ENCODE measurements around the gene ERC1. TPM values are rescaled to one million over a fixed set of nuclear protein-coding genes. Genes with fewer than 3 reads are reported as not detected.

The ERC1 gene
- total and polyA plus RNA-seq, 2 donors from 2014 or later: 5.1 to 68.3 TPM

- no peaks in the 10 kb centered on the region for H3K4me1 ChIP-seq (ENCODE audit: control insufficient read depth in 2 of 3, insufficient read depth in 2 of 3, low read depth in 1 of 3, low read length in 3 of 3)
- TF ChIP-seq CTCF (IDR thresholded peaks at IDR 0.05; ENCODE audit: borderline replicate concordance, extremely low read depth, insufficient read depth): no peak
- no peak for FAIRE-seq
- no peak overlapping the region for H3K27ac ChIP-seq (ENCODE audit: low read depth in 2 of 2, low read length in 2 of 2)
- no peaks in the 10 kb centered on the region for H3K36me3 ChIP-seq (ENCODE audit: control insufficient read depth in 2 of 3, insufficient read depth in 3 of 3, low read length in 3 of 3)
- intact Hi-C loops (cut with DNase I): no loop called here
- no peaks in the 10 kb centered on the region for H3K27me3 ChIP-seq (ENCODE audit: control insufficient read depth, insufficient read depth, low read length)
- H3K9me3 ChIP-seq (ENCODE audit: control insufficient read depth in 2 of 3, insufficient read depth in 1 of 3, low read length in 3 of 3): no peaks in the 10 kb centered on the region
- H3K9ac ChIP-seq (ENCODE audit: low read length in 3 of 3): no peak overlapping the region
- DNase-seq: no peak
- no peak overlapping the region for H3K4me3 ChIP-seq (ENCODE audit: low read length in 3 of 3)
Measured at GRCh38 chr12:1001507-1001906, 10.5 kb downstream of the ERC1 start.

GRCh38 chr12:1003600-1004271, 12.7 kb downstream of the ERC1 start:
- no peak for FAIRE-seq
- H3K27me3 ChIP-seq (ENCODE audit: control insufficient read depth, insufficient read depth, low read length): no peaks in the 10 kb centered on the region
- intact Hi-C loops (cut with DNase I): no loop called here
- H3K9me3 ChIP-seq (ENCODE audit: control insufficient read depth in 2 of 3, insufficient read depth in 1 of 3, low read length in 3 of 3): no peaks in the 10 kb centered on the region
- no peak overlapping the region for H3K4me3 ChIP-seq (ENCODE audit: low read length in 3 of 3)
- no peak overlapping the region for H3K9ac ChIP-seq (ENCODE audit: low read length in 3 of 3)
- H3K36me3 ChIP-seq (ENCODE audit: control insufficient read depth in 2 of 3, insufficient read depth in 3 of 3, low read length in 3 of 3): no peaks in the 10 kb centered on the region
- H3K4me1 ChIP-seq (ENCODE audit: control insufficient read depth in 2 of 3, insufficient read depth in 2 of 3, low read depth in 1 of 3, low read length in 3 of 3): no peaks in the 10 kb centered on the region
- TF ChIP-seq CTCF (IDR thresholded peaks at IDR 0.05; ENCODE audit: borderline replicate concordance, extremely low read depth, insufficient read depth): no peak
- H3K27ac ChIP-seq (ENCODE audit: low read depth in 2 of 2, low read length in 2 of 2): no peak overlapping the region
- no peak for DNase-seq

GRCh38 chr12:1006255-1006654, 15.2 kb downstream of the ERC1 start:
- no peaks in the 10 kb centered on the region for H3K4me1 ChIP-seq (ENCODE audit: control insufficient read depth in 2 of 3, insufficient read depth in 2 of 3, low read depth in 1 of 3, low read length in 3 of 3)
- H3K9me3 ChIP-seq (ENCODE audit: control insufficient read depth in 2 of 3, insufficient read depth in 1 of 3, low read length in 3 of 3): no peaks in the 10 kb centered on the region
- DNase-seq (no peak), FAIRE-seq (no peak)
- H3K27ac ChIP-seq (ENCODE audit: low read depth in 2 of 2, low read length in 2 of 2): no peak overlapping the region
- H3K4me3 ChIP-seq (ENCODE audit: low read length in 3 of 3): no peak overlapping the region
- TF ChIP-seq CTCF (IDR thresholded peaks at IDR 0.05; ENCODE audit: borderline replicate concordance, extremely low read depth, insufficient read depth): no peak
- no peak overlapping the region for H3K9ac ChIP-seq (ENCODE audit: low read length in 3 of 3)
- intact Hi-C loops (cut with DNase I): no loop called here
- no peaks in the 10 kb centered on the region for H3K36me3 ChIP-seq (ENCODE audit: control insufficient read depth in 2 of 3, insufficient read depth in 3 of 3, low read length in 3 of 3)
- H3K27me3 ChIP-seq (ENCODE audit: control insufficient read depth, insufficient read depth, low read length): no peaks in the 10 kb centered on the region

GRCh38 chr12:1007276-1007675, 16.3 kb downstream of the ERC1 start:
- TF ChIP-seq CTCF (IDR thresholded peaks at IDR 0.05; ENCODE audit: borderline replicate concordance, extremely low read depth, insufficient read depth): no peak
- no peak for FAIRE-seq
- Histone ChIP-seq H3K36me3 (ENCODE audit: control insufficient read depth in 2 of 3, insufficient read depth in 3 of 3, low read length in 3 of 3) (no peaks in the 10 kb centered on the region), H3K9me3 (ENCODE audit: control insufficient read depth in 2 of 3, insufficient read depth in 1 of 3, low read length in 3 of 3) (no peaks in the 10 kb centered on the region), H3K4me3 (ENCODE audit: low read length in 3 of 3) (no peak overlapping the region), H3K27ac (ENCODE audit: low read depth in 2 of 2, low read length in 2 of 2) (no peak overlapping the region), H3K27me3 (ENCODE audit: control insufficient read depth, insufficient read depth, low read length) (no peaks in the 10 kb centered on the region), H3K9ac (ENCODE audit: low read length in 3 of 3) (no peak overlapping the region), H3K4me1 (ENCODE audit: control insufficient read depth in 2 of 3, insufficient read depth in 2 of 3, low read depth in 1 of 3, low read length in 3 of 3) (no peaks in the 10 kb centered on the region)
- intact Hi-C loops (cut with DNase I): no loop called here
- no peak for DNase-seq

Measured in kidney (tissue), 14 donors.